GM12891 (cell line): Measurements from ENCODE around the gene LASP1.

ENCODE experiments used
- PAX5 ChIP-seq: IDR thresholded peaks from 2 replicates; pipeline ENCODE4 v1.6.1; 2011; ENCODE audit warnings: low read length, moderate library complexity, mild to moderate bottlenecking; ENCODE audit not compliant: insufficient read depth, severe bottlenecking
- POLR2A ChIP-seq: IDR thresholded peaks from 2 replicates; pipeline ENCODE4 v1.6.1; 2011; ENCODE audit warnings: low read depth, low read length, control low read depth
- POLR2AphosphoS5 ChIP-seq: IDR thresholded peaks from 2 replicates; pipeline ENCODE4 v1.6.1; 2011; ENCODE audit warnings: low read depth, low read length, control low read depth
- POU2F2 ChIP-seq: IDR thresholded peaks from 2 replicates; pipeline ENCODE4 v1.6.1; 2011; ENCODE audit warnings: low read depth, mild to moderate bottlenecking, control low read depth, low read length, moderate library complexity
- SPI1 ChIP-seq: IDR thresholded peaks from 2 replicates; pipeline ENCODE4 v1.6.1; 2011; ENCODE audit warnings: low read depth, low read length, control low read depth
- TAF1 ChIP-seq: IDR thresholded peaks from 2 replicates; pipeline ENCODE4 v1.6.1; 2011; ENCODE audit warnings: low read depth, low read length, control low read depth

- TF ChIP-seq POLR2A (no peak), POLR2AphosphoS5 (no peak), TAF1 (no peak), POU2F2 (no peak), SPI1 (no peak), PAX5 (no peak)
Observed at GRCh38 chr17:38848939-38849605, 20.8 kb upstream of the LASP1 start.
